Kidney capillary endothelial cell (primary cell): ENCODE data around the gene TBX15.

Experiments used
- DNase-seq: peaks from one replicate; pipeline ENCODE4 v3.0.0-alpha.2; 2018; ENCODE audit warnings: low spot score

The TBX15 gene

GRCh38 chr1:118988186-118989005, at the start of gene TBX15:
TSS of gene TBX15 (minus strand) at chr1:118988343. CDS start at chr1:118987795, 548 bp downstream.
- DNase-seq = no peak

DNA sequence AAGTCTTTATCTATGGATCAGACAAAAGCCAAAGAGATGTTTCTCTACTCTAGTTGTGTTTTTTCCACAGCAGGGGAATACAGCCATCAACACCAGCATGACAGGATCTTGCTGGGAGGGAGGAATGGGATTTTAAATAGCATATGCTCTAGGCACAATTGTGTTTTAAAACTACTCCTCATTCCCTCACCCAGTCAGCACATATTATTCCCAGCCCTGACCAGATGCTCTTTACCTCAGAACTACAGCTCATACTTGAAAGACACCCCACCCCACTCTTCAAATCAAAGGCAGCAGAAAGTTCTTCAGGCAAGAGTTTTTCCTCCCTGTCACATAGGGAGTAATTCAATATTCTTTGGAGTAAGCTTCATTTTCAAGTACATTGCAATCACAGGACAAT, 46.2 kb upstream of the TBX15 start:
- no peak for DNase-seq

DNA sequence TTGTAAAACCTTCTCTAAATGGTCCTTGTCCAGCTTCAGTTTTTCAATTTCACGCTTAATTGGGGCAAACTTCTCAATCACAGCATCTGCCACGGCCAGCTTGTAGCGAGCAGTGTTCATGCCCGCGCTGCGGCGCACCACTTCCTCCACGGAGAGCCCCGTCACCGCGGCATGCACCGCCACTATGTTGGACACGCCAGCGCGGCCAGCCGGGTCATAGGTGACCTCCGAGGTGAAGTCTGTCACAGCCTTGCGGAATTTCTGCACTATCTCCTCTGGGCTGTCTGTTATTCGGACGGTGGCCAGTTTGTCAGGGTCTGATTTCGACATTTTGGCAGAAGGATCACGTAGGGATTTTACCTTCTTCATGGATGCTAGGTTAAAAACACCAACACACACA, 44.8 kb upstream of the TBX15 start:
- no peak for DNase-seq

DNA sequence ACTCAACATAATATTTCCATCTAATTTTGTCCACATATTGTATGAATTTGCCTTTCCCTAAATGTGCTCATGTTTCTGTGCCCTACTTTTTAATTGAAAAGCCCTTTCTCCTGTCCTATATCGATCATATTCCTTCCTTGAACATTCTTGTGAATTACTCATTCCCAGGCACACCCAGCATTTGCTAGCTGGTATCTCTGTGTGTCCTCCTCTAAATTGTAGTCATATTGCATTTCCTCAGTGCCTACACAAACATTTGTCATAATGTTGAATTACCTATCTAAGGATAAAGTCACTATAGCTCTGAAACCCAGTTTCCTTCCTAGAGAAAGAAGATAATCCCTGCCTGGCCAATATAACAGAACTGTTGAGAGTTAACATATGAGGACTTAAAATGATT, 39.6 kb upstream of the TBX15 start:
- DNase-seq = no peak

- no peak for DNase-seq
Observed at GRCh38 chr1:119026956-119027355, 38.8 kb upstream of the TBX15 start.

DNA sequence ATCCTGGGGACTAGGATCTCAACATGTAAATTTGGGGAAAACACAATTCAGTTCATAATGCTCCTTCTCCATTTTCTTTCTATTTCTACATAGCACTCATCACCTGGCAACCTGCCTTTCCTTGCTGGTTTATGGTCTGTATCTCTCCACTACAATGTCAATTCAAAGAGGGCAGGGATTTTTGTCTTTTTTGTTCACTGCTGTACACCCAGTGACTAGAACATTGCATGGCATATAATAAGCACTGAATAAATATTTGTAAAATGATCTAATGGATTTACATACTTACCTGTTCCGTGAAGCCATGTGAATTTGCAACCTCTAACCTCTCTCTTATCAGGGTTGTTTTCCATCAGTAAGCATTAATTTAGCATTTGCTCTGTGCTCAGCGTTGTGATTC, 27.4 kb upstream of the TBX15 start:
- DNase-seq = no peak

DNA sequence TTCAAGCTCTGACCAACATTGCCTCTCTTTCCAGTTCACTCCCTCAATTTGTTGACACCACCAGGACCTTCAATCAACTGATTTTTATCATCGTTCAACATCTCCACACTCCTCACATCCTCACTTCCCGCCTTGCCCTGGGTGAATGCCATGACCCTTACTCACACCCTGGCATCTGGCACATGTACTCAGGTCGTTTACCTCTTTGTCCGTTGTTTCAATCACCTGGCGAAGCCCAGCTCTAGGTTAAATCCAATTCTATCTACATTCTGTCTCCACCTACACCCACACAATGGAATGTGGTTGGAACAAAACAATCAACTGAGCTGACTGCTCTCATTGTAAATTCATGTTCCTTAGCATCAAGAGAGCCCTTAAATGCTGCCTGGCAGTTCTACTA, 24.2 kb upstream of the TBX15 start:
- no peak for DNase-seq

GRCh38 chr1:119011706-119012105, 23.6 kb upstream of the TBX15 start:
- DNase-seq = no peak

DNA sequence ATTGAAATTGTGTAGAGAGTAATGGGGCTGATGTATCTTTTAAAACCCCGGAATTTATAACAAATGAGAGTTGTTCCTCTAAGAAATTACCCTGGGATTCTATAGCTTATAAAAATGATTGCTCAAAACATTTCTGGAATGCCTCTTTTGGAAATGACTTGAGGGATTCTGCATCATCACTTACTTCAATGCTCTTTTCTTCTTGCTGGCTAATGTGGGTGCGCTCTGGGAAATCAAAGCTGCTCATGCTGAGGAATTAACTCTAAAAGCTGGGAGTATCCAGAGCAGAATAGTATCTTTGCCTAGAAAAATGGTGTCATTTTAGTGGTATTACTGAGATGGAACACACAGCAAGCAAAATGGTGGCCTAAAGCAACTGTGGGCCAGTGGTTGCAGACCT, 23.0 kb upstream of the TBX15 start:
- no peak for DNase-seq

DNA sequence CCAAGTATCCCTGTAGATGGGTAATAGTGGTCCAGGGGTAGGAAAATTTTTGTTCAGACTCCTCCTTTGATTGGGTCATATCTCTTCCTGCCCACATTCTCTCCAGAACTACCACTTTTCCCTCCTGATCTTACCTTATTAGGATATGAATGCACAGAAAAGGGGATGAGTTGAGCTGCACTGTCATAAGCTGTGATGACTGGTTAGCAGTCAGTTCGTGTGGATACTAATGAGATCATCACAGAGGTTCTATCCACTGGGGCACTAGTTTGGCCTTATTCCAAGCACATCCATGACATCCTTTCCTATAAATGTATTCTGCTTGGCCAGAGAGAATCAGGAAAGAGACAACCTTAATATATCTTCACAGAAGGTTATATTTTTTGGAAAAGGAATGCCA, 22.1 kb upstream of the TBX15 start:
- DNase-seq = no peak

DNA sequence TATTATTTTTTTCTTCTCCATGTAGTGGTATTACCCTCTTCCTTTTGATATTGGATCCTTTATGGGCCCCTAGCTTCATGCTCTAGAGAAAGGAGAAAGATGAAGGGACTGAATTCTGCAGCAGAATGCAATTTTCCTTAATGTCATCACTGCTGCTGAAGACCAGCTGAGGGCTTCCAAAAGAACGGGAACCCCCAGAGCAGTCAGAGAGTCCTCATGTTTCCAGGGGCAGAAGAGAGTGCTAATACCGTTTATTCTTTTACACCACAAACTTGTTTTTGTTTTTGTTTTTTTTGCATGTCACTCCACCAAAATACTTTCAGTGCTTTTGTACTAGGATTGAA, 21.1 kb upstream of the TBX15 start:
- no peak for DNase-seq

- DNase-seq = peak; percentile 83
Observed at GRCh38 chr1:119008483-119009311, 20.6 kb upstream of the TBX15 start.

GRCh38 chr1:119007670-119008482, 19.7 kb upstream of the TBX15 start:
- no peak for DNase-seq

- DNase-seq = no peak
Observed at GRCh38 chr1:119007339-119007669, 19.2 kb upstream of the TBX15 start.

DNA sequence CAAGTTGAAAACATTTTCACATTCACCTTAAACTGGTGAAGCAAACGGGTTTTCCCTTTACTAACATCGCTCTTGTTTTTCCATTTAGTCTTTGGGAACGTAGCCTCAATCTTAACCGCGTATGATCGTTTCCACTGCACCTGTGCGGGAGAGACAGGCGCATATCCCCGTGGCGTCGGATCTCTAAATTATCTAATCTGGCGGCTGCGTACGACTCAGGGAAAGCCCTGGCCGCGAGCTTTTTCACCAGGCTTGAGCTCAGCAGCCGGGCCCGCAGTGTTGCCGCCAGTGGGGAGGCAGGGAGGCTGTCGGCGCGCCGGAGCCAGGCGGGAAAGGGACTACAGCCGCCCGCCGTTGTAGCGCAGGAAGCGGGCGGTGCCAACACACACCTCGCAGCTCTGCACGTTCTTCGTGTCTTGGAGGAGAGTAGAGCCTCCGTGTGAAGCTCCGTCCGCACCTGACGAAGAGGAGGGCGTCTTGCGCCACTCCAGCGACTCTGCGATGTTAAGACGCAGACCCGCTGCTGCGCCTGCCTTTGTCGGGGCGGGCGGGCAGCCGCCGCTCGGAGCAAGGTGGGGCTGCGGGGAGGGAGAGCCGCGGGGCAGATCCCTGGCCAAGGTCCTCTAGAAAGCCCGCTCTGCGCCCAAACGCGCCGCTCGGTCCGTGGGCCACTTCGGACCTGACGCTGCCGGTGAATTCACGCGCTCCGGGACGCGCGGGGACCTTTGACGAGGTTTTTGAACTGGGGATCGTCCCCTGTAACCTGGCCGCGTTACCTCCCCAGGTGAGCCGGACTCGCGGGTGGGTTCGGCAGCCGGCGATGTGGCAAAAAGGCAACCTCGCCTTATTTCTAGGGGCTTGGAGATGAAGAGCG, 18.5 kb upstream of the TBX15 start:
- DNase-seq = no peak

DNA sequence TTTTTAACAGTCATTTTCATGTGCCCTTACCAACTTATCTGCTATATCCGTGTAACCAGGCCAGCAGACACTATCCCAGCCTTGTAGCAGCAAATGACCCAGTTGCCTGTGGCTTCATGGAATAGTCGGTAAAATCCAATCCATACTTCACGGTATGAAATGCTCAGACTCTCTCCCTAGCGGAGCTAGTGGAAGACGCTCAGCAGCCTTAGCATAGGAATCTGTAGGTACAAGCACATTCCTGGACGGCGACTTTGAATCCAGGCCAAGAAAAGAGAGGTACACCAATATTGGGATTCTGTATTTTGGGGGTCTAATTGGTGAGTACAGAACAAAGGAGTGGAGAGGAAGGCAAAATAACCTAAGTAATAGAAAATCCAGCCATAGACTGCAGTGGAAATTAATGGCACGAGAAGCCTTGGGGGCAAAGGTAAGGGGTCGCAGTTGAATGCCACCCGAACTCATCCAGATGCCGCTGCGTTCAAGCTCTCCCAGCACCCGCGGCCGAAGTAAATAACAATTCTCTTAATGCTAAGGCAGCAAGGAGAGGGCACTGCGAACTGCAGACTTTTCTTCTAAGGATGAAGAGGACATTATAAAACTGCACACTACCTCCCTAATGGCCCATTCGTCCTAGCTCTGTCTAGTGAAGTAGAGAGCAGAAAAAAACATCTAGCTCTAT, 17.7 kb upstream of the TBX15 start:
- DNase-seq = no peak

GRCh38 chr1:119004781-119005180, 16.6 kb upstream of the TBX15 start:
- no peak for DNase-seq

DNA sequence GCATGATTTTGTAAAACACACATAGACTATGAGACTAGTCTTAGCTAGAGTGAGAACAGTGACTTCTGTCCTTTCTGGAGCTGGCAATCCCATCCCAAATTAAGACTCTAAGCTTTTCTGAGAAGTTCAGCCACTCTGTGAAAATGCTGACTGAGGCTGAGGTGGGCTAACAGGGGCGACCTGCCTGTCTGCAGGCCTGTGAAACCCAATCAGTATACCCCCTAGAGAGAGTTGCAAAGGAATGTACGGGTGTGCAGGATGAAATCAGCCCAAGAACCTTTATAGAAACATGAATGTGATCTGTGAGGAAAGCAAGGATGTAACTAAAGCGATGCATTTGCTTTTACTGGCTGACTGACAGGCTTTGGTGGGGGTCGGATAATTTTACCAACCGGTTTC, 16.0 kb upstream of the TBX15 start:
- no peak for DNase-seq

DNA sequence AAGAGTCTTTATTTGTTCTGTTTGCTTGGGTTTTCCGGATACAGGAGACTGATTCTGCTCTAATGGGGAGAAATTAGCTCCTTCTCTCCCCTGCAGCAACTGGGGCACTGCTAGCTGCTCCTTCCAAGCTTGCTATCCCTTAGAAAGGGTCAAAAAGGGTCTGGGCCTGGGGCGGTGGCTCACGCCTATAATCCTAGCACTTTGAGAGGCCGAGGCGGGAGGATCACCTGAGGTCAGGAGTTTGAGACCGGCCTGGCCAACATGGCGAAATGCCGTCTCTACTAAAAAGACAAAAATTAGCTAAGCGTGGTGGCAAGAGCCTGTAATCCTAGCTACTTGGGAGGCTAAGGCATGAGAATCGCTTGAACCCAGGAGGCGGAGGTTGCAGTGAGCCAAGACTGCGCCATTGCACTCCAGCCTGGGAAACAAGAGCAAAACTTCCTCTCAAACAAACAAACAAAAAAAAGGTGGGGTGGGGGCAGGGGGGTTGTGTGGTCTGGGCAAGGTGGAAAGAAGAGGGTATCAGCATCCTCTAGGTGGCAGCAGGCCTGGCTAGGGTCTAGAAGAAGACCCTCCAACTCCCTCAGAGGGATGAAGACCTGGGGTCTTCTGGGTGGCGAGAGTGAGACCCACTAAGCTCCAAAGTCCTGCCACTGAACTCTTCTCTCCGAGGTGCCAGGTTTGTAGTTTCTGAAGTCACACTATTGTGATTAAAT, 15.4 kb upstream of the TBX15 start:
- DNase-seq = no peak

GRCh38 chr1:119002028-119002686, 14.0 kb upstream of the TBX15 start:
- DNase-seq = peak; percentile 65
